Right hindlimb (tissue), 1 donor: Measurements from ENCODE around the gene CAVIN2.

ENCODE experiments used
- DNase-seq: peaks from one replicate; pipeline ENCODE4 v3.0.0-alpha.2; 2018

CAVIN2 gene, protein sequence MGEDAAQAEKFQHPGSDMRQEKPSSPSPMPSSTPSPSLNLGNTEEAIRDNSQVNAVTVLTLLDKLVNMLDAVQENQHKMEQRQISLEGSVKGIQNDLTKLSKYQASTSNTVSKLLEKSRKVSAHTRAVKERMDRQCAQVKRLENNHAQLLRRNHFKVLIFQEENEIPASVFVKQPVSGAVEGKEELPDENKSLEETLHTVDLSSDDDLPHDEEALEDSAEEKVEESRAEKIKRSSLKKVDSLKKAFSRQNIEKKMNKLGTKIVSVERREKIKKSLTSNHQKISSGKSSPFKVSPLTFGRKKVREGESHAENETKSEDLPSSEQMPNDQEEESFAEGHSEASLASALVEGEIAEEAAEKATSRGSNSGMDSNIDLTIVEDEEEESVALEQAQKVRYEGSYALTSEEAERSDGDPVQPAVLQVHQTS

GRCh38 chr2:191846515-191847476 lies at the start of gene CAVIN2:
Gene CAVIN2, minus strand, starts transcription at chr2:191847088. Its CDS starts 163 bp downstream, at chr2:191846925.
- peak; percentile 77 for DNase-seq

GRCh38 chr2:191895743-191896142 lies 48.9 kb upstream of the CAVIN2 start:
- no peak for DNase-seq

DNA sequence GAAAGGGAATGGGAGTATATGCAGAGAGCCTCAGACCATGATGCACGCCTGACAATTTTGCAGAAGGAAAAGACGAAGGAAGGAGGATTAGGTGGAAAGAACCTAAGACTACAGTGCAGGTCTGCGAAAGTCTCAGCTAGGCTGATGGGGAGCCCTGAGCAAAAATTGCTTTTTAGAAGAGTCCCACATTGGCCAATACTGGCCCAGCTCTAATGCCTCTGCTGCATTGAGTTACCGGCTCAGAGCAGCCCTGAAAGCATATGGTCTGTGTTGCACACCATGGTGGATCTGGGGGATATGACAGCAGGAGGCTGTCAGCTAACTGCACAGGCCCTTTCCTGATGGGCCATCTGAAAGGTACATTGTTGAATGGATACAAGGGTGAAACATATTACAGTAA lies 48.3 kb upstream of the CAVIN2 start:
- DNase-seq, result no peak

DNA sequence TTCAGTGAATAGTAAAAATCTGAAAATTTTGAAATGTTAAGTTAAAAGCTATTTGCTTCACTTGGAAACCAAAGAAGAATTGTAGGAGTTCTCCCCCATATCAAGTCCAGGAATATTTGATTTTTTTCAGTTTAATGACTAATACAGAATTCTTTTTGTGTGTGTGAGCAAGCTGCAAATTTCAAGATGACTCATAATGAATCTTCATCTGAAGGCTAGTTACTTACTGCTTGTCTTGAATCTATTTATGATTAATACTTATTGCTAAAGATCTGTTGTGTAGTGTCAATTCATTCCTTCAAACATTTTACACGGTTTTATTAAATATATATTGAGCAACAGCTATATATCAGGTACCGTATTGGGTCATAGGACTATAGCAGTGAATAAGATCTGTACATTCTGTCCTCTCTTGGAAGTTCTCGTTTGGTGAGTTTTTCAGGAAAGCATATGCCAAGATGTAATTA lies 47.8 kb upstream of the CAVIN2 start:
- DNase-seq, result no peak

DNA sequence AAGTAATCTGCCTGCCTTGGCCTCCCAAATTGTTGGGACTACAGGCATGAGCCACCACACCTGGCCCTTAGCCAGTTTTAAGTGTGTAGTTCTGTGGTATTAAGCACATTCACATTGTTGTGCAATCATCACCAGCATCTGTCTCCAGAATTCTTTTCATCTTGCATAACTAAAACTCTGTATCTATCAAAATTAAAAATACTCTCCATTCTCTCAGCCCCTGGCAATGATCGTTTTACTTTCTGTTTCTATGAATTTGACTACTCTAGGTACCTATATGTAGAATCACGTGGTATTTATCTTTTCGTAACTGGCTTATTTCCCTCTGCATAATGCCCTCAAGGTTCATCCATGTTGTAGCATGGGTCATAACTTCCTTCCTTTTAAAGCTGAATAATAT lies 45.5 kb upstream of the CAVIN2 start:
- DNase-seq, result no peak

GRCh38 chr2:191891656-191892055 lies 44.8 kb upstream of the CAVIN2 start:
- DNase-seq, result no peak

GRCh38 chr2:191889931-191890330 lies 43.0 kb upstream of the CAVIN2 start:
- no peak for DNase-seq

GRCh38 chr2:191888400-191889166 lies 41.7 kb upstream of the CAVIN2 start:
- no peak for DNase-seq

DNA sequence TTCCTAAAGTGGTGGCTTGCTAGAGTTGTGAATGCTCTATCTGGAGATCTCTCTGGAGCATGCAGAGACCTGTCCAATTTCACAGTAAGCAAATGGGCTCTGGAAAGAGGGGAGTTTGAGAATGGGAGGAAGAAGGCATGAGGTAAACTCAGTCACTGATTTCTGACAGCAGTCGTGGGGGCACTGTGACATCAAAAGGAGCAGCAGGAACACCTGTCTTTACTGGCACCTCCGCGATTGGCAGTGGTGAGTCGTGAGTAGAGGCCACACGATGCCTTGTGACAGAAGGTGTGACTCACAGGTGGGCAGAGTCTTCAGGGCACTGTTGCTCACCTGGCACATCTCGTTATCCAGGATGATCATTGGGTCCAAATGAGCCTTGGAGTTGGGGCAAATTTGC lies 38.8 kb upstream of the CAVIN2 start:
- no peak for DNase-seq

GRCh38 chr2:191885098-191885497 lies 38.2 kb upstream of the CAVIN2 start:
- no peak for DNase-seq

GRCh38 chr2:191881982-191882816 lies 35.3 kb upstream of the CAVIN2 start:
- DNase-seq, result no peak

DNA sequence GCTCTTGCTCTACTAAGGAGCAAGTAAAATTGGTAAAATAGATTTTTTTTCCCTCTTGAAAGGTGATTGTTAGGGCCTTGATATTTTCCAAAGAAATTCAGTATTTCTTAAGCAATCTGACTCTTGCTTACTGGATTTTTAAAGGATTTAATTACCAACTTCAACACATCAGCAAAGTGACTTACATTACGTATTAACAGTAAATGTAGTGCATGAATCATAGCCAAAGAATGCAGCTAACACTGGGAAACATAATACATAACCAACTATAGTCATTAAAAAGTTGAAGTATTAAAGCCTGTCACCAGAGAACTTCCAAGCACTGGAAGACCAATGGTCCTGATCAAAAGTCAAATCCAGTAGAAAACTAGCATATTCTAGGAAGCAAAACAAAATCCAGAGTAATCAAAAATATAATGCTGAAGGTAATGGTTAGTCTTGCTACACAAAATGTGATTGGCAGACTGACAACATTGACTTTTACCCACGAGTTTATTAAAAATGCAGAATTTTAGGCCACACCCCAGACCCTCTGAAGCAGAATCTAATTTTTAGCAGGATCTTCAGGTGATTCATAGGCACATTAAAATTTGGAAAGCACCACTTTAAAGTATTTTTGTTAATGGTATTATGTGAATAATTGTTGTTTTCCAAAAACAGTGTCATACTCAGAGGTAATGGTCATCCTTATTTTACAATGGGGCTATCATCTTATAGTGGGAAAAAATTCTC lies 31.8 kb upstream of the CAVIN2 start:
- no peak for DNase-seq

GRCh38 chr2:191877875-191878274 lies 31.0 kb upstream of the CAVIN2 start:
- no peak for DNase-seq

DNA sequence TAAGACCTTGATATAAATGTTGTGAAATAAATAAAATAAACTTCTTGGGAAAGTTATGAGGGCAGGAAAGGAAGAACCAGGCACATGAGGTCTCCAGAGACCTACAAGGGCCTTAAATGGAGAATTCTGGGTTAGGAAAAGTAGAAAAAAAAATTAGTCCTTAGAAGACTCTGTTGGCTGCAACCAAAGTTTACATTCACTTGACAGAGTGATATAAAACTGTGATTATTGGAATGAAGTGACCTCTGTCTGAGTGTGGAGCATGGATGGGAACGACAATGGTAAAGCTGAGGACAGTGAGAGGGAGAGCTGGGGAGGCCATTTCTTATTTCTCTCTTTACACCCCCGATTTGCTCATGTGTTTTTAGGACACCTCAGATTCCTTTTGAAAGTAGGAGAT lies 29.0 kb upstream of the CAVIN2 start:
- no peak for DNase-seq

- DNase-seq, result no peak
Measured at GRCh38 chr2:191870744-191871143, 23.9 kb upstream of the CAVIN2 start.

DNA sequence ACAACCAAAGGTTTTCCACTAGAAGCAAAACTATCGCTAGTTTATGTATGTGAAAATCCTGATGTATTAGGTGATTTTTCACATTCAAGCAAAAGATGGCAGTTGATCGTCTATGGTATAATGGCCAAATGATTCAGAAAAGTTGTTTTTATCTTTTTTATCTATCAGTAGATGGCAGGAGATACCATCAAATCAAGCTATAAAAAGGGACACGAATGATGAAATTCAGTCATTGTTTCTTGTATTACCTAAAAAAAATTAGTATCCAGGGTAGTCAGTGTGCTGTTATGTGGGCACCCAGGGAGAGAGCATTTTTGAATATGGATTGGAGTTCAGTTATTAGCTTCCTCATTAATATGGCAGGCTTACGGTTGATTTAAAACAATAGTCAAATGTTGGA lies 22.9 kb upstream of the CAVIN2 start:
- no peak for DNase-seq

GRCh38 chr2:191869178-191869577 lies 22.3 kb upstream of the CAVIN2 start:
- no peak for DNase-seq

DNA sequence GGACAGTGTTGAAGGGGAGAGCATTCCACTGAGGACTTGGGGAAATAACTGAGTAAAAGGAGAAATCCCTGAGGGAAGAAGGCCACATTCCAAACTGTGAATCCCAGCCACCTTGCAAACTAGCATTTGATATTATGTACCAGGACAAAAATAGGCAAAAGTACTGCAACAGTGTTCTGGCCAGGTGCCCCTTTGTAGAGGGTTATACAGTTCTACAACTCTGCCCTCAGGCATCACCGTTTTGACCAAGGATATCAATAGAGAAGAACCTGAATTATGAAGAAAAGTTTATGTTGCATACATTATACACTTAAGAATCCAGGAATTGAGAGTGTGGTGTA lies 20.6 kb upstream of the CAVIN2 start:
- no peak for DNase-seq

- DNase-seq, result peak; percentile 30
Measured at GRCh38 chr2:191866675-191867506, 20.0 kb upstream of the CAVIN2 start.

DNA sequence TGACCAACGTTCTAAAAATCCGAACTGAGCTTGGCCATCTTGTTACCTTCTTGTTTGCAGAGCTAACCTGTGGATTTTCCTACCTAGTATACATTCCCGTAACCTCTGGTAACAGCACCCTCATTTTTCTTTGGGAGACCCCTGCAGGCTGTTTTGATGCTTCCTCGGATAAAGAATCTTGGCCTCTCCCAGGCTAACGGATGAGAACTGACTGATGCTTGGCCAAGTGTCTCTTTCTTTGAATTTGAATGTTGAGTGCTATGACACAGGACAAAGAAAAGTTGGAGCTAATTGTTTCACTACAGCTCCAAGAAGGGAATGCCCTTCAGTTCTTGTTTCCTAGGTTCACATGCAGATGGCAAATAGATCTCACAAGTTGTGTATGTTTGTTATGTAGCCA lies 19.3 kb upstream of the CAVIN2 start:
- DNase-seq, result no peak
